GM12878 (cell line): ENCODE measurements around the gene MAST2.

Source experiments
- CBFB ChIP-seq: IDR thresholded peaks from 2 replicates; pipeline ENCODE4 v1.6.1; 2016; ENCODE audit warnings: antibody characterized with exemption, low read depth
- CHD2 ChIP-seq: IDR thresholded peaks from 2 replicates; pipeline ENCODE4 v1.6.1; 2011; ENCODE audit warnings: low read depth, low read length, improper control_type of control experiment, borderline replicate concordance
- CHD4 ChIP-seq: fragments of 200-600 bp; sonication (generic); IDR thresholded peaks from 2 replicates; pipeline ENCODE4 v1.6.1; 2016; ENCODE audit warnings: mild to moderate bottlenecking
- EP300 ChIP-seq, 2 experiments: fragments of 150-350 bp in 1 of 2; IDR thresholded peaks; 2 replicates each; pipeline ENCODE4 v1.6.1; 2011 to 2012; ENCODE audit warnings: low read depth in 2 of 2, low read length in 2 of 2, borderline replicate concordance in 1 of 2, improper control_type of control experiment in 1 of 2, inconsistent platforms in 1 of 2; ENCODE audit not compliant: control insufficient read depth in 1 of 2
- ESRRA ChIP-seq: IDR thresholded peaks from 2 replicates; pipeline ENCODE4 v1.6.1; 2012; ENCODE audit warnings: mild to moderate bottlenecking, low read length, improper control_type of control experiment
- EZH2 ChIP-seq: IDR thresholded peaks from 2 replicates; pipeline ENCODE4 v1.6.1; 2012; ENCODE audit warnings: low read depth, mild to moderate bottlenecking, control low read depth, inconsistent platforms, low read length, borderline replicate concordance; ENCODE audit not compliant: control insufficient read depth
- MYC ChIP-seq: IDR thresholded peaks from 2 replicates; pipeline ENCODE4 v1.6.1; 2011; ENCODE audit warnings: mild to moderate bottlenecking, low read length, moderate library complexity, inconsistent platforms; ENCODE audit not compliant: insufficient read depth, insufficient replicate concordance, insufficient read length, severe bottlenecking
- RAD21 ChIP-seq: IDR thresholded peaks from 2 replicates; pipeline ENCODE4 v1.6.1; 2011; ENCODE audit warnings: mild to moderate bottlenecking, low read depth, low read length, moderate library complexity; ENCODE audit not compliant: insufficient read depth
- ZNF274 ChIP-seq: IDR thresholded peaks from one replicate; pipeline ENCODE4 v1.8.0; 2011; ENCODE audit not compliant: insufficient read length, insufficient read depth
- ZZZ3 ChIP-seq: IDR thresholded peaks from 2 replicates; pipeline ENCODE4 v1.6.1; 2011; ENCODE audit warnings: low read depth; ENCODE audit not compliant: control insufficient read depth, insufficient read length
- TF ChIP-seq, protein P1 (sequence below), 3 experiments: IDR thresholded peaks in 2 of 3; conservative IDR thresholded peaks in 1 of 3; 2 replicates each; pipeline ENCODE4 v1.5.1; 2011; ENCODE audit warnings: low read depth in 3 of 3, low read length in 3 of 3, mild to moderate bottlenecking in 3 of 3, control low read depth in 2 of 3, moderate library complexity in 2 of 3, inconsistent platforms in 1 of 3, mixed read lengths in 1 of 3; ENCODE audit not compliant: control insufficient read depth in 2 of 3, insufficient read depth in 1 of 3; ENCODE audit errors: extremely low read depth in 1 of 3

DNA sequence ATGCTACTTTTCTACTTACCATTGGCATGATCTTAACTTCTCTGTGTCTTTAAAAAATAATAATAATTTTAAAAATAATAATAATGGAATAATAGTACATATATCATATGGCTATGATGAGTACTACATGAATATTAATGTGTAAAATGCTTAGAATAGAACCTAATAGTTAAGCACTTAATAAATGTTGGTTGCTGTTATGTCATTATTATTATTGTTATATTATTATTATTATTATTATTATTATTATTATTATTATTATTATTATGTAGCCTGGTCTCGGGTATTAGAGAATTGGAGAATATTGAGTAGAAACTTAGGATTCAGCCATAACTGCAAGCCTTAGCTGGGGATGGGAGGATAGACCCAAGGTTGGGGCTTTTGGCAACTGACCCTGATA is 108.2 kb downstream of the MAST2 start:
- TF ChIP-seq, protein P1, sequence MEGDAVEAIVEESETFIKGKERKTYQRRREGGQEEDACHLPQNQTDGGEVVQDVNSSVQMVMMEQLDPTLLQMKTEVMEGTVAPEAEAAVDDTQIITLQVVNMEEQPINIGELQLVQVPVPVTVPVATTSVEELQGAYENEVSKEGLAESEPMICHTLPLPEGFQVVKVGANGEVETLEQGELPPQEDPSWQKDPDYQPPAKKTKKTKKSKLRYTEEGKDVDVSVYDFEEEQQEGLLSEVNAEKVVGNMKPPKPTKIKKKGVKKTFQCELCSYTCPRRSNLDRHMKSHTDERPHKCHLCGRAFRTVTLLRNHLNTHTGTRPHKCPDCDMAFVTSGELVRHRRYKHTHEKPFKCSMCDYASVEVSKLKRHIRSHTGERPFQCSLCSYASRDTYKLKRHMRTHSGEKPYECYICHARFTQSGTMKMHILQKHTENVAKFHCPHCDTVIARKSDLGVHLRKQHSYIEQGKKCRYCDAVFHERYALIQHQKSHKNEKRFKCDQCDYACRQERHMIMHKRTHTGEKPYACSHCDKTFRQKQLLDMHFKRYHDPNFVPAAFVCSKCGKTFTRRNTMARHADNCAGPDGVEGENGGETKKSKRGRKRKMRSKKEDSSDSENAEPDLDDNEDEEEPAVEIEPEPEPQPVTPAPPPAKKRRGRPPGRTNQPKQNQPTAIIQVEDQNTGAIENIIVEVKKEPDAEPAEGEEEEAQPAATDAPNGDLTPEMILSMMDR (IDR thresholded peaks at IDR 0.05 in 2 of 3, conservative IDR thresholded peaks at IDR 0.05 in 1 of 3; ENCODE audit: control insufficient read depth in 2 of 3, extremely low read depth in 1 of 3, insufficient read depth in 1 of 3, low read depth in 3 of 3, low read length in 3 of 3): no peak
- TF ChIP-seq MYC: no peak
- TF ChIP-seq CHD4: no peak
- TF ChIP-seq ZNF274: no peak
- no peak for TF ChIP-seq RAD21
- no peak for TF ChIP-seq ZZZ3
- TF ChIP-seq ESRRA: no peak
- TF ChIP-seq CHD2: no peak
- TF ChIP-seq EZH2: no peak
- TF ChIP-seq CBFB: no peak
- no peak for TF ChIP-seq EP300 (IDR thresholded peaks at IDR 0.05; ENCODE audit: borderline replicate concordance in 1 of 2, control insufficient read depth in 1 of 2, low read depth in 2 of 2, low read length in 2 of 2)
